GM21529 (cell line): ENCODE measurements around the gene RAB8A.
"Not testable (repeated sequence)": the region's sequence is repeated elsewhere in the genome, so short reads cannot be mapped to it uniquely, and the experiment has no call there.

ENCODE experiments used
- ATAC-seq: cut with Tn5 transposase; IDR thresholded peaks from one replicate; pipeline ENCODE4 v1.9.1; 2021; ENCODE audit not compliant: unreplicated experiment

The RAB8A gene

GRCh38 chr19:16077984-16078758, 33.5 kb upstream of the RAB8A start:
- no peak for ATAC-seq

- ATAC-seq, result no peak
These were observed 32.7 kb upstream of the RAB8A start for GRCh38 chr19:16078759-16079707.

- no peak for ATAC-seq
These were observed 27.5 kb upstream of the RAB8A start for GRCh38 chr19:16084067-16084685.

- no peak for ATAC-seq
These were observed 26.6 kb upstream of the RAB8A start for GRCh38 chr19:16085115-16085514.

GRCh38 chr19:16087404-16087803, 24.3 kb upstream of the RAB8A start:
- ATAC-seq, result not testable (repeated sequence)

GRCh38 chr19:16087940-16088339, 23.7 kb upstream of the RAB8A start:
- ATAC-seq, result no peak

GRCh38 chr19:16088351-16089009, 23.2 kb upstream of the RAB8A start:
- no peak for ATAC-seq

GRCh38 chr19:16089010-16089846, 22.5 kb upstream of the RAB8A start:
- ATAC-seq, result no peak

- ATAC-seq, result no peak
These were observed 19.9 kb upstream of the RAB8A start for GRCh38 chr19:16091546-16092475.

- ATAC-seq, result no peak
These were observed 17.2 kb upstream of the RAB8A start for GRCh38 chr19:16094360-16095070.

- ATAC-seq, result no peak
These were observed 16.6 kb upstream of the RAB8A start for GRCh38 chr19:16095071-16095571.

- ATAC-seq, result no peak
These were observed 15.3 kb upstream of the RAB8A start for GRCh38 chr19:16096280-16096855.

- ATAC-seq, result no peak
These were observed 13.3 kb upstream of the RAB8A start for GRCh38 chr19:16098416-16098768.

- no peak for ATAC-seq
These were observed 12.9 kb upstream of the RAB8A start for GRCh38 chr19:16098821-16099220.

GRCh38 chr19:16099314-16099965, 12.2 kb upstream of the RAB8A start:
- not testable (repeated sequence) for ATAC-seq

- ATAC-seq, result no peak
These were observed 11.2 kb upstream of the RAB8A start for GRCh38 chr19:16100524-16100923.

GRCh38 chr19:16104722-16105121, 7.0 kb upstream of the RAB8A start:
- no peak for ATAC-seq
